ENCODE measurements around the gene TPGS1. TPM values are rescaled to one million over a fixed set of nuclear protein-coding genes. Genes with fewer than 3 reads are reported as not detected.

TPGS1 gene
- total RNA-seq, 4 donors from 2014 or later = 10.8 to 23.3 (median 20.9) TPM

GRCh38 chr19:485077-485476 lies 22.2 kb upstream of the TPGS1 start:
- Histone ChIP-seq H3K36me3 (no peaks in the 10 kb centered on the region), H3K9me3 (no peaks in the 10 kb centered on the region), H3K27ac (no peak overlapping the region), H3K4me1 (peaks cover 22% of the 10 kb centered on the region), H3K4me3 (no peak overlapping the region), H3K27me3 (peaks cover 14% of the 10 kb centered on the region)
- TF ChIP-seq POLR2AphosphoS5 (IDR thresholded peaks at IDR 0.05) (no peak), POLR2A (IDR thresholded peaks at IDR 0.05) (no peak), EP300 (IDR thresholded peaks at IDR 0.05) (no peak)
- TF ChIP-seq, protein P1, sequence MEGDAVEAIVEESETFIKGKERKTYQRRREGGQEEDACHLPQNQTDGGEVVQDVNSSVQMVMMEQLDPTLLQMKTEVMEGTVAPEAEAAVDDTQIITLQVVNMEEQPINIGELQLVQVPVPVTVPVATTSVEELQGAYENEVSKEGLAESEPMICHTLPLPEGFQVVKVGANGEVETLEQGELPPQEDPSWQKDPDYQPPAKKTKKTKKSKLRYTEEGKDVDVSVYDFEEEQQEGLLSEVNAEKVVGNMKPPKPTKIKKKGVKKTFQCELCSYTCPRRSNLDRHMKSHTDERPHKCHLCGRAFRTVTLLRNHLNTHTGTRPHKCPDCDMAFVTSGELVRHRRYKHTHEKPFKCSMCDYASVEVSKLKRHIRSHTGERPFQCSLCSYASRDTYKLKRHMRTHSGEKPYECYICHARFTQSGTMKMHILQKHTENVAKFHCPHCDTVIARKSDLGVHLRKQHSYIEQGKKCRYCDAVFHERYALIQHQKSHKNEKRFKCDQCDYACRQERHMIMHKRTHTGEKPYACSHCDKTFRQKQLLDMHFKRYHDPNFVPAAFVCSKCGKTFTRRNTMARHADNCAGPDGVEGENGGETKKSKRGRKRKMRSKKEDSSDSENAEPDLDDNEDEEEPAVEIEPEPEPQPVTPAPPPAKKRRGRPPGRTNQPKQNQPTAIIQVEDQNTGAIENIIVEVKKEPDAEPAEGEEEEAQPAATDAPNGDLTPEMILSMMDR (IDR thresholded peaks at IDR 0.05) = no peak
- 84% methylated on average over 10 of the region's 22 CpGs for WGBS
- DNase-seq (ENCODE audit: low spot score in 2 of 2) = no peak

DNA sequence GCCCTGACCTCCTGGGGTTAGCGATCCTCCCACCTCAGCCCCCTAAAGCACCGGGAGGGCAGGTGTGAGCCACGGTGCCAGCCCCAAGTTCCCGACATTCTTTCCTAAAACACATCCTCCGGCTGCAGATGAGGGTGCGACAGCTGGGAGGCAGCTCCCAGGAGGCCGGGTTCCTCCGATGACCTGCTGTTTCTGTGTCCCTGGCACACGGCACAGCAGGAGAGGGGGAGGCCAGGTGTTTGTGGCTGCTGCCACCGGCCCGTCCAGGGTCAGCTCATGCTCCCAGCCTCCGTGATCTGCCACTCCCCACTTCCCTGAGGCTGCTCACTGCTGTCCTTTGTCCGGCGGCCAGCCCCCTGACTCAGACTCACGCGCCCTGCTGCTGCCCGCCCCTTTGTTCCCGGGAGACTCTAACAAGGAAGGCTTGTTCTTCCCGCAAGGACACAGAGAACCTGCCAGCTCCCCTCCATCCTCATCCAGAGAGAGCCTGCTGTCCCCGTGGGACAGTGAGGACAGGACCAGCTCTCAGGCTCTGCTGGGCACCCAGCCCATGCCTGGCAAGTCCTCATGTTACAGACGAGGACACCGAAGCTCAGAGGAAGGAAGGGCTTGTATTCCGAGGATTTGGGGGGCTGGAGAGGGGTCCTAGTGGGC lies 21.6 kb upstream of the TPGS1 start:
- Histone ChIP-seq H3K27me3 (peaks cover 14% of the 10 kb centered on the region), H3K9me3 (no peaks in the 10 kb centered on the region), H3K36me3 (no peaks in the 10 kb centered on the region), H3K4me1 (peaks cover 22% of the 10 kb centered on the region), H3K27ac (peak overlapping the region; percentile 50), H3K4me3 (no peak overlapping the region)
- DNase-seq (ENCODE audit: low spot score in 2 of 2) = peak in 1 of 2 donors; percentile 90
- 32% methylated on average over 7 of the region's 23 CpGs for WGBS
- no peak for TF ChIP-seq POLR2AphosphoS5 (IDR thresholded peaks at IDR 0.05)
- TF ChIP-seq, protein P1 (IDR thresholded peaks at IDR 0.05) = no peak

GRCh38 chr19:488505-489417 lies 18.5 kb upstream of the TPGS1 start:
- H3K27ac ChIP-seq = peak overlapping the region; percentile 82
- peak overlapping the region; percentile 73 for H3K4me3 ChIP-seq
- H3K9me3 ChIP-seq = no peaks in the 10 kb centered on the region
- 0% methylated on average over 46 of the region's 114 CpGs for WGBS
- peak; percentile 95 to 98 for DNase-seq (ENCODE audit: low spot score in 2 of 2)
- no peaks in the 10 kb centered on the region for H3K36me3 ChIP-seq
- peaks cover 22% of the 10 kb centered on the region for H3K4me1 ChIP-seq
- H3K27me3 ChIP-seq = peaks cover 14% of the 10 kb centered on the region
- TF ChIP-seq POLR2AphosphoS5 (IDR thresholded peaks at IDR 0.05) (peak in 1 of 3 donors; percentile 65), POLR2A (IDR thresholded peaks at IDR 0.05) (peak; percentile 9 to 60), EP300 (IDR thresholded peaks at IDR 0.05) (no peak)
- TF ChIP-seq, protein P1 (IDR thresholded peaks at IDR 0.05) = no peak

GRCh38 chr19:489418-490196 lies 17.7 kb upstream of the TPGS1 start:
- Histone ChIP-seq H3K36me3 (no peaks in the 10 kb centered on the region), H3K4me1 (peaks cover 27% of the 10 kb centered on the region), H3K4me3 (peak overlapping the region; percentile 73), H3K27ac (peak overlapping the region; percentile 82), H3K27me3 (peaks cover 10% of the 10 kb centered on the region), H3K9me3 (no peaks in the 10 kb centered on the region)
- TF ChIP-seq EP300 (IDR thresholded peaks at IDR 0.05) = no peak
- TF ChIP-seq POLR2AphosphoS5 (IDR thresholded peaks at IDR 0.05) = no peak
- TF ChIP-seq, protein P1 (IDR thresholded peaks at IDR 0.05) = no peak
- no peak for TF ChIP-seq POLR2A (IDR thresholded peaks at IDR 0.05)
- no peak for DNase-seq (ENCODE audit: low spot score in 2 of 2)
- WGBS = 35% methylated on average over 34 of the region's 61 CpGs
